ENCODE measurements around the gene CRTC2.
A peak's percentile ranks its signal among the peaks of the same experiment; 100 is the strongest.

CRTC2 gene

GRCh38 chr1:153976819-153977249, 18.4 kb upstream of the CRTC2 start:
- DNase-seq (ENCODE audit: low read depth in 2 of 3, low spot score in 2 of 3) = no peak

GRCh38 chr1:153973525-153973924, 15.1 kb upstream of the CRTC2 start:
- no peak for DNase-seq (ENCODE audit: low read depth in 2 of 3, low spot score in 2 of 3)

- no peak for DNase-seq (ENCODE audit: low read depth in 2 of 3, low spot score in 2 of 3)
Observed at GRCh38 chr1:153973071-153973470, 14.7 kb upstream of the CRTC2 start.

GRCh38 chr1:153970346-153970745, 11.9 kb upstream of the CRTC2 start:
- no peak for DNase-seq (ENCODE audit: low read depth in 2 of 3, low spot score in 2 of 3)

GRCh38 chr1:153968972-153969371, 10.6 kb upstream of the CRTC2 start:
- DNase-seq (ENCODE audit: low read depth in 2 of 3, low spot score in 2 of 3) = no peak

GRCh38 chr1:153968408-153968807, 10.0 kb upstream of the CRTC2 start:
- DNase-seq (ENCODE audit: low read depth in 2 of 3, low spot score in 2 of 3) = no peak

GRCh38 chr1:153968000-153968363, 9.6 kb upstream of the CRTC2 start:
- DNase-seq (ENCODE audit: low read depth in 2 of 3, low spot score in 2 of 3) = no peak

- peak; percentile 55 to 67 (median 58) for DNase-seq (ENCODE audit: low read depth in 2 of 3, low spot score in 2 of 3)
Observed at GRCh38 chr1:153967107-153967999, 8.9 kb upstream of the CRTC2 start, which contains the start of gene CREB3L4. Gene CREB3L4 (plus strand): TSS chr1:153967902. CDS start chr1:153968526, 624 bp downstream.

- DNase-seq (ENCODE audit: low read depth in 2 of 3, low spot score in 2 of 3) = no peak
Observed at GRCh38 chr1:153963850-153964331, 5.5 kb upstream of the CRTC2 start.

GRCh38 chr1:153963030-153963849, 4.8 kb upstream of the CRTC2 start, which contains the start of gene SLC39A1:
Gene SLC39A1 (minus strand): TSS chr1:153963537. CDS start chr1:153962715, 822 bp downstream.
- peak; percentile 82 to 94 (median 86) for DNase-seq (ENCODE audit: low read depth in 2 of 3, low spot score in 2 of 3)

- DNase-seq (ENCODE audit: low read depth in 2 of 3, low spot score in 2 of 3) = no peak
Observed at GRCh38 chr1:153962088-153963029, 3.9 kb upstream of the CRTC2 start.

- DNase-seq (ENCODE audit: low read depth in 2 of 3, low spot score in 2 of 3) = no peak
Observed at GRCh38 chr1:153961421-153961820, 3.0 kb upstream of the CRTC2 start.

GRCh38 chr1:153960206-153960605, 1.8 kb upstream of the CRTC2 start:
- DNase-seq (ENCODE audit: low read depth in 2 of 3, low spot score in 2 of 3) = no peak

GRCh38 chr1:153959454-153959853, 1.0 kb upstream of the CRTC2 start:
- DNase-seq (ENCODE audit: low read depth in 2 of 3, low spot score in 2 of 3) = no peak

GRCh38 chr1:153958961-153959260, 499 bp upstream of the CRTC2 start:
- DNase-seq (ENCODE audit: low read depth in 2 of 3, low spot score in 2 of 3) = no peak

- peak in 2 of 3 experiments; percentile 14 to 40 for DNase-seq (ENCODE audit: low read depth in 2 of 3, low spot score in 2 of 3)
Observed at GRCh38 chr1:153957744-153958110, 685 bp downstream of the CRTC2 start.

GRCh38 chr1:153956997-153957715, 1.3 kb downstream of the CRTC2 start:
- no peak for DNase-seq (ENCODE audit: low read depth in 2 of 3, low spot score in 2 of 3)

GRCh38 chr1:153954826-153955225, 3.6 kb downstream of the CRTC2 start:
- no peak for DNase-seq (ENCODE audit: low read depth in 2 of 3, low spot score in 2 of 3)

GRCh38 chr1:153953859-153954365, 4.5 kb downstream of the CRTC2 start:
- DNase-seq (ENCODE audit: low read depth in 2 of 3, low spot score in 2 of 3) = no peak

- no peak for DNase-seq (ENCODE audit: low read depth in 2 of 3, low spot score in 2 of 3)
Observed at GRCh38 chr1:153951801-153952200, 6.6 kb downstream of the CRTC2 start.
